Neuronal stem cell (in vitro differentiated cells): ENCODE data around the gene RNF157.
"Not testable (repeated sequence)": the region's sequence is repeated elsewhere in the genome, so short reads cannot be mapped to it uniquely, and the experiment has no call there.

ENCODE experiments used
- DNase-seq: peaks from one replicate; pipeline ENCODE4 v3.0.0-alpha.2; 2013; ENCODE audit warnings: low spot score
- H2AFZ ChIP-seq: one replicate; pipeline ENCODE4 v1.6.1; 2013; ENCODE audit warnings: mild to moderate bottlenecking, low read length, inconsistent platforms
- H2AK5ac ChIP-seq: 2 replicates; pipeline ENCODE4 v1.6.1; 2013; ENCODE audit warnings: low read depth, mild to moderate bottlenecking, inconsistent platforms, low read length, moderate library complexity, mixed read lengths
- H2BK120ac ChIP-seq: 2 replicates; pipeline ENCODE4 v1.6.1; 2013; ENCODE audit warnings: low read depth, mild to moderate bottlenecking, inconsistent platforms, low read length, moderate library complexity, mixed read lengths
- H2BK12ac ChIP-seq: one replicate; pipeline ENCODE4 v1.6.1; 2013; ENCODE audit warnings: low read length, inconsistent platforms
- H2BK15ac ChIP-seq: 2 replicates; pipeline ENCODE4 v1.6.1; 2013; ENCODE audit warnings: mild to moderate bottlenecking, low read length, inconsistent platforms, mixed read lengths
- H2BK5ac ChIP-seq: one replicate; pipeline ENCODE4 v1.6.1; 2013; ENCODE audit warnings: inconsistent platforms, mild to moderate bottlenecking, low read length, moderate library complexity
- H3K14ac ChIP-seq: one replicate; pipeline ENCODE4 v1.6.1; 2013; ENCODE audit warnings: low read length, inconsistent platforms
- H3K18ac ChIP-seq: 2 replicates; pipeline ENCODE4 v1.6.1; 2013; ENCODE audit warnings: low read length, inconsistent platforms
- H3K23ac ChIP-seq: 2 replicates; pipeline ENCODE4 v1.6.1; 2013; ENCODE audit warnings: low read depth, mild to moderate bottlenecking, mixed read lengths, low read length, inconsistent platforms; ENCODE audit not compliant: poor library complexity
- H3K27ac ChIP-seq: replicated peaks from 3 replicates; pipeline ENCODE4 v1.5.1; 2013; ENCODE audit warnings: low read length, inconsistent platforms
- H3K27me3 ChIP-seq, 3 experiments: 2 replicates each; pipeline ENCODE4 v1.6.1; 2013; ENCODE audit warnings: low read length in 3 of 3, mild to moderate bottlenecking in 2 of 3, inconsistent platforms in 1 of 3, low read depth in 1 of 3, mixed read lengths in 1 of 3, moderate library complexity in 1 of 3; ENCODE audit not compliant: control insufficient read depth in 3 of 3, insufficient read depth in 3 of 3
- H3K36me3 ChIP-seq, 2 donors: replicated peaks in 1 of 2; 2 replicates each; pipeline ENCODE4 v1.6.1; 2013; ENCODE audit warnings: low read length in 2 of 2; ENCODE audit not compliant: control insufficient read depth in 2 of 2, insufficient read depth in 2 of 2
- H3K4ac ChIP-seq: 2 replicates; pipeline ENCODE4 v1.6.1; 2013; ENCODE audit warnings: inconsistent platforms, mild to moderate bottlenecking, low read length, moderate library complexity
- H3K4me1 ChIP-seq, 2 donors: 1 replicate in 1 of 2; 2 replicates in 1 of 2; pipeline ENCODE4 v1.6.1; 2013; ENCODE audit warnings: low read length in 2 of 2, low read depth in 1 of 2; ENCODE audit not compliant: control insufficient read depth in 2 of 2, insufficient read depth in 1 of 2
- H3K4me2 ChIP-seq: one replicate; pipeline ENCODE4 v1.6.1; 2013; ENCODE audit warnings: mild to moderate bottlenecking, low read length, inconsistent platforms; ENCODE audit not compliant: insufficient read depth, poor library complexity, severe bottlenecking
- H3K4me3 ChIP-seq, 2 donors: 2 replicates each; pipeline ENCODE4 v1.5.1; 2013; ENCODE audit warnings: low read length in 2 of 2, mild to moderate bottlenecking in 2 of 2, inconsistent platforms in 1 of 2, moderate library complexity in 1 of 2
- H3K79me1 ChIP-seq: one replicate; pipeline ENCODE4 v1.6.1; 2013; ENCODE audit warnings: low read depth, mild to moderate bottlenecking, inconsistent platforms, low read length, moderate library complexity
- H3K9ac ChIP-seq: one replicate; pipeline ENCODE4 v1.6.1; 2013; ENCODE audit warnings: mild to moderate bottlenecking, low read depth, low read length, inconsistent platforms; ENCODE audit not compliant: poor library complexity
- H3K9me3 ChIP-seq, 2 donors: replicated peaks in 1 of 2; 2 replicates each; pipeline versions ENCODE3 to v1.6.1; 2013; ENCODE audit warnings: low read length in 2 of 2, mild to moderate bottlenecking in 2 of 2, inconsistent platforms in 1 of 2, low read depth in 1 of 2, mixed read lengths in 1 of 2, moderate library complexity in 1 of 2; ENCODE audit not compliant: control insufficient read depth in 2 of 2, insufficient read depth in 1 of 2
- H4K8ac ChIP-seq: one replicate; pipeline ENCODE4 v1.6.1; 2013; ENCODE audit warnings: low read depth, mild to moderate bottlenecking, inconsistent platforms, low read length, moderate library complexity
- H4K91ac ChIP-seq: one replicate; pipeline ENCODE4 v1.6.1; 2013; ENCODE audit warnings: low read length, low read depth, mild to moderate bottlenecking, inconsistent platforms; ENCODE audit not compliant: poor library complexity
- WGBS, 2 donors: extraction: QIAGEN DNeasy Blood & Tissue Kit; methylation state at CpG; one replicate each; pipeline ENCODE4 v1.1.7; 2013; ENCODE audit warnings: missing lambda C conversion rate in 2 of 2, mixed read lengths in 1 of 2; ENCODE audit not compliant: insufficient read length in 2 of 2, insufficient replicate concordance in 1 of 2; ENCODE audit errors: extremely low coverage in 2 of 2; 5-methylcytosine and 5-hydroxymethylcytosine counted together

The RNF157 gene

GRCh38 chr17:76247304-76247703 is 7.0 kb upstream of the RNF157 start:
- no peak overlapping the region for H2BK12ac ChIP-seq
- no peak overlapping the region for H2AK5ac ChIP-seq
- no peak overlapping the region for H3K18ac ChIP-seq
- no peak overlapping the region for H4K91ac ChIP-seq
- no peak overlapping the region for H3K27ac ChIP-seq
- H3K36me3 ChIP-seq = no peaks in the 10 kb centered on the region
- H3K79me1 ChIP-seq = no peaks in the 10 kb centered on the region
- no CpG with 5 or more reads among the region's 8 CpGs for WGBS, 2 donors
- no peak overlapping the region for H2AFZ ChIP-seq
- H3K4ac ChIP-seq = no peak overlapping the region
- no peaks in the 10 kb centered on the region for H3K9me3 ChIP-seq
- H2BK5ac ChIP-seq = no peak overlapping the region
- peaks cover 6 to 16% of the 10 kb centered on the region in 2 donors for H3K4me1 ChIP-seq
- H2BK120ac ChIP-seq = no peak overlapping the region
- H3K4me2 ChIP-seq = no peak overlapping the region
- H3K4me3 ChIP-seq = no peak overlapping the region
- no peak overlapping the region for H3K14ac ChIP-seq
- no peak for DNase-seq
- no peak overlapping the region for H2BK15ac ChIP-seq
- H4K8ac ChIP-seq = no peak overlapping the region
- H3K23ac ChIP-seq = no peak overlapping the region
- H3K9ac ChIP-seq = no peak overlapping the region
- H3K27me3 ChIP-seq = no peaks in the 10 kb centered on the region

DNA sequence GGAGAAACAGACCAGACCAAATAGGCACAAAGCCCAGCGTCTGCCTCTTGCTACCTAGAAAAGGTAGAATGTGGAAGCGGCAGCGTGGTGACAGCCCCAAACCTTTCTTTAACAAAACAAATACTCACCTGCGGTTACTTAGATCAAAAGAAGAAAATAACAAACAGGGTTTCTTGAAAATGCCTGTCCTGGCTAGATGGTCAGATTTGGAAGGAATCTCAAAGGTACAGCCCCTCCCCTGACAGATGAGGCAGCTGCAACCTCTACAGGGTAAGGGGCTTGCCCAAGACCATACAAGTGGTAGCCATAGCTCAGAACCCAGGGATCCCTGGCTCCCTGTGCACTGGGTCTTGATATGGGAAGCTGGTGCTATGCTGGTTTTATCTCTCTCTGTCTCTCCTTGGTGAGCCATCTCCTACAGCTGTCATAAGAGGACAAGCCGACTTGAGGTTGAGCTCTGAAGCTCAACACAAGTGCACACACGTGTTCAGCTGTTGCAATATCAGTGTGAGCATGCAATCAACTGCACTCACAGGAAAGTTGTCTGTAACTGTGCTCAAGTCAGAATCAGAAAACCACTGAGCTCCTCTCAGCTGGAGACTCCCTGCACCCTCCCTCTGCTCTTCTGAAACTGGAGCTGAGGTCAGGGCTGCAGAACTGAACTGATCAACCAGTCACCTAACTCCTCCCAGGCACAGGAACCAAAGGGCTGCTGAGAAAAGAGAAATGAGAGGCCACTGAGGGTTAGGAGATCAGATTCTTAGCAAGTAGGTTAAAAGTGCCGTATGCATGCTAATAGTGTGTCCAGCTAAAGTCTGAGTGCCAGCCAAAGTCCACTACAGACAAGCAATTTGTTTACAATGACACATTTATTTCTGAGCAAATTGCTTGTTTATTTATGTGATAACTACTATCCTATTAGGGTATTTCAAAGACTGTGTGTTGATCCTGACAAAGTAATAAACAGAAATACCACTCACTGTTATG is 6.1 kb upstream of the RNF157 start:
- no CpG with 5 or more reads among the region's 7 CpGs for WGBS, 2 donors
- Histone ChIP-seq H2BK5ac (no peak overlapping the region), H3K4ac (no peak overlapping the region), H3K9me3 (no peaks in the 10 kb centered on the region), H3K23ac (no peak overlapping the region), H3K36me3 (no peaks in the 10 kb centered on the region), H3K79me1 (no peaks in the 10 kb centered on the region), H2BK12ac (no peak overlapping the region), H2AK5ac (no peak overlapping the region), H3K4me2 (no peak overlapping the region), H2AFZ (peak overlapping the region; percentile 47), H3K18ac (no peak overlapping the region), H3K27ac (no peak overlapping the region), H2BK15ac (no peak overlapping the region), H4K8ac (no peak overlapping the region), H3K4me3 (no peak overlapping the region), H3K9ac (no peak overlapping the region), H4K91ac (no peak overlapping the region), H3K4me1 (peaks cover 6 to 12% of the 10 kb centered on the region in 2 donors), H3K27me3 (peaks cover 0 to 2% (median 0%) of the 10 kb centered on the region in 3 experiments), H2BK120ac (no peak overlapping the region), H3K14ac (no peak overlapping the region)
- DNase-seq = no peak

DNA sequence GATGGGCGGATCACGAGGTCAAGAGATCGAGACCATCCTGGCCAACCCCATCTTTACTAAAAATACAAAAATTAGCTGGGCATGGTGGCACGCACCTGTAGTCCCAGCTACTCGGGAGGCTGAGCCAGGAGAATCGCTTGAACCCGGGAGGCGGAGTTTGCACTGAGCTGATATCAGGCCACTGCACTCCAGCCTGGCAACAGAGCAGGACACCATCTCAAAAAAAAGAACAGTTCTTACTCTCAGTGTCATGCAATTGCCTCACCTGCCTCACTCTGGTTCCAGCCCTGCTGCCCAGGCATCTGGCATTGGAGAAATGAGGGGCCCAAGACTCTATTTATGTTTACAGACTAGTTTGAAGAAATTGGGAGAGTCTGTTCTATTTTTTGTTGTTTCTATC is 4.4 kb upstream of the RNF157 start:
- H2AFZ ChIP-seq, H3K36me3 ChIP-seq, H3K9me3 ChIP-seq, H4K8ac ChIP-seq, H4K91ac ChIP-seq, H3K4me3 ChIP-seq, H3K4ac ChIP-seq, H2AK5ac ChIP-seq, H3K18ac ChIP-seq, H3K23ac ChIP-seq, H3K4me2 ChIP-seq, H3K14ac ChIP-seq, H2BK15ac ChIP-seq, DNase-seq, H3K79me1 ChIP-seq, H2BK120ac ChIP-seq, H2BK12ac ChIP-seq, H3K27ac ChIP-seq, H2BK5ac ChIP-seq, H3K27me3 ChIP-seq, H3K9ac ChIP-seq: not testable (repeated sequence)
- WGBS, 2 donors = no CpG with 5 or more reads among the region's 8 CpGs
- peaks cover 11 to 12% of the 10 kb centered on the region in 2 donors for H3K4me1 ChIP-seq

DNA sequence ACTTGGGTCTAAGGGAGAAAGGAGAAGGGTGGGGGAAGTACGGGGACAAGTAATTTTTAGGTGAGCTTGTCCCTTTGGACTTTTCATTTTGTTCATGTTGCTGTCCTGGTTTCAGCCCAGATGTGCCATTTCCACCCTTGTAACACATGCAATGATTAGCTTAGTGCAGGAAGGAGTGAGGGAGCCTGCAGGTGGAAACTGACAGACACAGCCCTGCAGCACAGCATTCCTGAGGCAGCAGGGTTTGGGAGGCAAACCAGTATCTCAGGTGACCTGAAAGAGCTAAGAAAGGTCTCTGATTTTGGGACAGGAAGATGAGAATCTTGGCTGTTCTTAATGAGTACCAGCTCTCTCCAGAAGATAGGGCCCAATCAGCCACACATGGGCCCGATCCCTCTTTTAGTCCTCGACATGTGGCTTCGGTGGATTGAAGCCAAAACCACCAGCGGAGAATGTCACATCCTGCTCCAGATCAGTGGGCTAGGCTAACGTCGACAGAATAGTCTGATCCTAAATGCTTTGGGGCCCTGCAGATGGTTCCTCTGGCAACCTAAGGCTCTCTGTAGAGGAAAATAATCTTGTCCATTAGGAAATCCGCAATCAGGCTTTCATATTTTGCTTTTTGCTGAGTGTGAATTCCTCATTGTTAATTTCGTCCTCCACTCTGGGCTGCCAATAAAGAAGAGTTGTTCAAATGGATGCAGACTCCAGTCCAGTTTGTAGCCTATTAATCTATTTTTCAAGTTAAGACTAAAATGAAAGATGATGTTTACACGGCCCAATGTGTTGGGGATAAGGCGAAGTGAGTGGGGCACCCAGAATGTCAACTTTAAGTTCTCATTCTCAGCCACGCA is 3.8 kb upstream of the RNF157 start:
- no peaks in the 10 kb centered on the region for H3K9me3 ChIP-seq
- no peaks in the 10 kb centered on the region for H3K36me3 ChIP-seq
- peaks cover 11 to 14% of the 10 kb centered on the region in 2 donors for H3K4me1 ChIP-seq
- no peak overlapping the region for H3K4me3 ChIP-seq
- no peak overlapping the region for H2BK120ac ChIP-seq
- H3K9ac ChIP-seq = no peak overlapping the region
- H2AK5ac ChIP-seq = no peak overlapping the region
- no peak overlapping the region for H3K18ac ChIP-seq
- no peak overlapping the region for H2BK5ac ChIP-seq
- no peak overlapping the region for H4K8ac ChIP-seq
- whole genome bisulfite sequencing, 2 donors = no CpG with 5 or more reads among the region's 12 CpGs
- no peak for DNase-seq
- peaks cover 0 to 11% (median 0%) of the 10 kb centered on the region in 3 experiments for H3K27me3 ChIP-seq
- H3K27ac ChIP-seq = no peak overlapping the region
- H2BK12ac ChIP-seq = no peak overlapping the region
- H3K14ac ChIP-seq = no peak overlapping the region
- H4K91ac ChIP-seq = no peak overlapping the region
- no peak overlapping the region for H3K4me2 ChIP-seq
- H3K79me1 ChIP-seq = no peaks in the 10 kb centered on the region
- no peak overlapping the region for H3K23ac ChIP-seq
- H2AFZ ChIP-seq = peak overlapping the region; percentile 30
- no peak overlapping the region for H3K4ac ChIP-seq
- no peak overlapping the region for H2BK15ac ChIP-seq
